ENCODE measurements around the gene EEF1G.
"Not testable (repeated sequence)": the region's sequence is repeated elsewhere in the genome, so short reads cannot be mapped to it uniquely, and the experiment has no call there.

Gene EEF1G

GRCh38 chr11:62604460-62605120, 30.9 kb upstream of the EEF1G start:
- DNase-seq: peak in 3 of 56 donors; percentile 2 to 23 (median 7)

GRCh38 chr11:62603776-62604299, 30.1 kb upstream of the EEF1G start:
- no peak for DNase-seq

- DNase-seq: no peak
Measured at GRCh38 chr11:62603072-62603408, 29.3 kb upstream of the EEF1G start.

- peak in 50 of 56 donors; percentile 14 to 88 (median 75) for DNase-seq
Measured at GRCh38 chr11:62602141-62603071, 28.7 kb upstream of the EEF1G start.

- peak; percentile 78 to 98 (median 96) for DNase-seq
Measured at GRCh38 chr11:62601372-62602140, 27.9 kb upstream of the EEF1G start, which contains the start of gene MTA2. Gene MTA2, minus strand, starts transcription at chr11:62601865. Its CDS starts 415 bp downstream, at chr11:62601450.

- peak in 7 of 56 donors; percentile 34 to 62 (median 49) for DNase-seq
Measured at GRCh38 chr11:62601122-62601371, 27.4 kb upstream of the EEF1G start.

- DNase-seq: no peak
Measured at GRCh38 chr11:62600367-62601121, 26.9 kb upstream of the EEF1G start.

- no peak for DNase-seq
Measured at GRCh38 chr11:62599901-62600300, 26.2 kb upstream of the EEF1G start.

- peak in 54 of 56 donors; percentile 31 to 94 (median 84) for DNase-seq
Measured at GRCh38 chr11:62599069-62599696, 25.5 kb upstream of the EEF1G start.

GRCh38 chr11:62595124-62595523, 21.4 kb upstream of the EEF1G start:
- DNase-seq: no peak

- DNase-seq: peak in 47 of 56 donors; percentile 15 to 82 (median 44)
Measured at GRCh38 chr11:62593434-62594044, 19.8 kb upstream of the EEF1G start.

GRCh38 chr11:62592989-62593421, 19.3 kb upstream of the EEF1G start:
- DNase-seq: peak in 41 of 56 donors; percentile 15 to 74 (median 42)

- peak in 3 of 56 donors; percentile 42 to 73 (median 63) for DNase-seq
Measured at GRCh38 chr11:62592146-62592815, 18.6 kb upstream of the EEF1G start.

GRCh38 chr11:62591448-62592145, 17.9 kb upstream of the EEF1G start, which contains the start of gene TUT1:
Gene TUT1, minus strand, starts transcription at chr11:62591523. Its CDS starts 38 bp downstream, at chr11:62591485.
- DNase-seq: peak; percentile 67 to 99 (median 96)

GRCh38 chr11:62588966-62589637, 15.4 kb upstream of the EEF1G start:
- DNase-seq: peak in 16 of 56 donors; percentile 4 to 53 (median 14)

GRCh38 chr11:62585356-62585755, 11.7 kb upstream of the EEF1G start:
- DNase-seq: not testable (repeated sequence)

- not testable (repeated sequence) for DNase-seq
Measured at GRCh38 chr11:62581735-62582134, 8.0 kb upstream of the EEF1G start.
